ENCODE results near the gene HDAC9.
"Not testable (repeated sequence)": the region's sequence is repeated elsewhere in the genome, so short reads cannot be mapped to it uniquely, and the experiment has no call there.

The HDAC9 gene

GRCh38 chr7:19011212-19011611 lies 515.7 kb downstream of the HDAC9 start:
- WGBS, 2 experiments (ENCODE audit: insufficient coverage in 2 of 2) = 86 to 100% methylated on average over 3 to 5 of the region's 7 CpGs
- Histone ChIP-seq H3K4me1 (ENCODE audit: control insufficient read depth, insufficient read depth, low read length, poor library complexity, severe bottlenecking) (peaks cover 15% of the 10 kb centered on the region), H3K9me3 (ENCODE audit: control insufficient read depth, low read length) (no peaks in the 10 kb centered on the region), H3K4me3 (ENCODE audit: extremely low read depth, insufficient read depth, low read length, poor library complexity, severe bottlenecking) (no peak overlapping the region), H3K36me3 (ENCODE audit: control insufficient read depth, insufficient read depth, low read length) (no peaks in the 10 kb centered on the region), H3K27ac (ENCODE audit: low read depth, low read length, severe bottlenecking) (no peak overlapping the region)

DNA sequence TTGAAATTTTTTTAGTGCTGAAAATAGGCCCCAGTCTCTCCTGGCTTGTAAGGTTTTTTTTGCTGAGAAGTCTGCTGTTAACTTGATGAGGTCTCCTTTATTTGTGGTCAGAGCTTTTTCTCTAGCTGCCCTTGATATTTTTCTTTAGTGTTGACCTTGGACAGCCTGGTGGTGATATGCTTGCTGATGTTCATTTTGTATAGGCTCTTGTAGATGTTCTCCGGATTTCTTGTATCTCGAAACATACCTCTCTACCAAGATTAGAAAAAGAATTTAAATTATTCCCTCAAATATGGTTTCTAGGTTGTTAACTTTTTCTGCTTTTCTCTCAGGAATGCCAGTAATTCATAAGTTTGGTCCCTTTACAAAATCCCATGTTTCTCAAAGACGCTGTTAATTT lies 519.5 kb downstream of the HDAC9 start:
- Histone ChIP-seq H3K4me3 (ENCODE audit: extremely low read depth, insufficient read depth, low read length, poor library complexity, severe bottlenecking) (no peak overlapping the region), H3K36me3 (ENCODE audit: control insufficient read depth, insufficient read depth, low read length) (no peaks in the 10 kb centered on the region), H3K4me1 (ENCODE audit: control insufficient read depth, insufficient read depth, low read length, poor library complexity, severe bottlenecking) (peaks cover 15% of the 10 kb centered on the region), H3K27ac (ENCODE audit: low read depth, low read length, severe bottlenecking) (peak overlapping the region; percentile 74), H3K9me3 (ENCODE audit: control insufficient read depth, low read length) (peaks cover 8% of the 10 kb centered on the region)
- no CpG with 5 or more reads among the region's 3 CpGs for WGBS, 2 experiments (ENCODE audit: insufficient coverage in 2 of 2)

GRCh38 chr7:19016140-19016539 lies 520.6 kb downstream of the HDAC9 start:
- peaks cover 14% of the 10 kb centered on the region for H3K4me1 ChIP-seq (ENCODE audit: control insufficient read depth, insufficient read depth, low read length, poor library complexity, severe bottlenecking)
- peaks cover 8% of the 10 kb centered on the region for H3K9me3 ChIP-seq (ENCODE audit: control insufficient read depth, low read length)
- peak overlapping the region; percentile 74 for H3K27ac ChIP-seq (ENCODE audit: low read depth, low read length, severe bottlenecking)
- no peak overlapping the region for H3K4me3 ChIP-seq (ENCODE audit: extremely low read depth, insufficient read depth, low read length, poor library complexity, severe bottlenecking)
- H3K36me3 ChIP-seq (ENCODE audit: control insufficient read depth, insufficient read depth, low read length) = no peaks in the 10 kb centered on the region
- 33 to 67% methylated on average over 1 of the region's 1 CpG for WGBS, 2 experiments (ENCODE audit: insufficient coverage in 2 of 2)

DNA sequence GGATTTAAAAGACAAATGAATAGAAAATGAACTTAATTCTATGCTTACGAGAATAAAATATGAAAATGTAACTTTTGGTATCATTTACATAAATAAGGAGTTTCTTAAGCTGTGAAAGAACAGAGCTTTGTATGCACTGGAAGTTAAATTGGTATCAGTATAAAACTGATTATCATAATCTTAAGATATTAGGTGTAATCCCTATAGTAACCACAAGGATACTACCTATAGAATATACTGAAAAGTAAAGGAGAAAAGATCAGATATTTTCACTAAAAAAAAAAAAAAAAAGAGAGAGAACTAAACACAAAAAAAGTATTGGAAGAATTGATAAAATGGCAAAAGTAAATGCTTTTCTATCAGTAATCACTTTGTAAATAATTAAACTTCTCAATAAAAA lies 521.8 kb downstream of the HDAC9 start:
- Histone ChIP-seq H3K9me3 (ENCODE audit: control insufficient read depth, low read length) (peaks cover 8% of the 10 kb centered on the region), H3K4me1 (ENCODE audit: control insufficient read depth, insufficient read depth, low read length, poor library complexity, severe bottlenecking) (peaks cover 9% of the 10 kb centered on the region), H3K27ac (ENCODE audit: low read depth, low read length, severe bottlenecking) (no peak overlapping the region), H3K4me3 (ENCODE audit: extremely low read depth, insufficient read depth, low read length, poor library complexity, severe bottlenecking) (no peak overlapping the region), H3K36me3 (ENCODE audit: control insufficient read depth, insufficient read depth, low read length) (no peaks in the 10 kb centered on the region)
- no CpG with 5 or more reads among the region's 1 CpG for WGBS, 2 experiments (ENCODE audit: insufficient coverage in 2 of 2)

- H3K27ac ChIP-seq (ENCODE audit: low read depth, low read length, severe bottlenecking) = no peak overlapping the region
- H3K9me3 ChIP-seq (ENCODE audit: control insufficient read depth, low read length) = peaks cover 8% of the 10 kb centered on the region
- H3K4me3 ChIP-seq (ENCODE audit: extremely low read depth, insufficient read depth, low read length, poor library complexity, severe bottlenecking) = no peak overlapping the region
- H3K4me1 ChIP-seq (ENCODE audit: control insufficient read depth, insufficient read depth, low read length, poor library complexity, severe bottlenecking) = peaks cover 9% of the 10 kb centered on the region
- WGBS, 2 experiments (ENCODE audit: insufficient coverage in 2 of 2) = 100% methylated on average over 1 of the region's 2 CpGs
- H3K36me3 ChIP-seq (ENCODE audit: control insufficient read depth, insufficient read depth, low read length) = no peaks in the 10 kb centered on the region
Observed at GRCh38 chr7:19020062-19020461, 524.5 kb downstream of the HDAC9 start.

- H3K4me1 ChIP-seq (ENCODE audit: control insufficient read depth, insufficient read depth, low read length, poor library complexity, severe bottlenecking) = peaks cover 3% of the 10 kb centered on the region
- H3K4me3 ChIP-seq (ENCODE audit: extremely low read depth, insufficient read depth, low read length, poor library complexity, severe bottlenecking) = no peak overlapping the region
- H3K36me3 ChIP-seq (ENCODE audit: control insufficient read depth, insufficient read depth, low read length) = no peaks in the 10 kb centered on the region
- peaks cover 8% of the 10 kb centered on the region for H3K9me3 ChIP-seq (ENCODE audit: control insufficient read depth, low read length)
- WGBS, 2 experiments (ENCODE audit: insufficient coverage in 2 of 2) = 65 to 79% methylated on average over 2 of the region's 2 CpGs
- H3K27ac ChIP-seq (ENCODE audit: low read depth, low read length, severe bottlenecking) = no peak overlapping the region
Observed at GRCh38 chr7:19020711-19021110, 525.2 kb downstream of the HDAC9 start.

DNA sequence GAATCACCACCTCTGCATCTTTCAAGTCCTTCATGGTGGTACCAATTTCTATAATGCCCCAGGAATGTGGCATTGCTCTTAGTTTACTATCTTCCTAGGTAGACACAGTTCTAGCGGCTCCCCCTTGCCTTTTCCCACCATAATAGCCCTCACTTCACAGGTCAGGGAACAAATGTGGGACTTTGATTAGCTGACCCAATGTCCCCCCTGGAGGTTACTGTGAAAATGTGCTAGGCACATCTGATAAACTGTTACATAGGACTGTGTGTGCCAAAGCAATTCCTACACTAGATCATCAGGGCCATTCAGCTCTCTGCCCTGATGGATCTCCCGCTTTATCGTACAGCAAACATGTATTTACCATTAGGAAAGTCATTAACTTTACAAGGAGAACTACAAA lies 527.9 kb downstream of the HDAC9 start:
- WGBS, 2 experiments (ENCODE audit: insufficient coverage in 2 of 2) = 83% methylated on average over 1 of the region's 3 CpGs; no CpG with 5 or more reads in 1 of the 2 experiments
- Histone ChIP-seq H3K36me3 (ENCODE audit: control insufficient read depth, insufficient read depth, low read length) (no peaks in the 10 kb centered on the region), H3K4me3 (ENCODE audit: extremely low read depth, insufficient read depth, low read length, poor library complexity, severe bottlenecking) (no peak overlapping the region), H3K27ac (ENCODE audit: low read depth, low read length, severe bottlenecking) (no peak overlapping the region), H3K4me1 (ENCODE audit: control insufficient read depth, insufficient read depth, low read length, poor library complexity, severe bottlenecking) (no peaks in the 10 kb centered on the region), H3K9me3 (ENCODE audit: control insufficient read depth, low read length) (no peaks in the 10 kb centered on the region)

- 85 to 93% methylated on average over 3 to 4 of the region's 4 CpGs for WGBS, 2 experiments (ENCODE audit: insufficient coverage in 2 of 2)
- no peaks in the 10 kb centered on the region for H3K4me1 ChIP-seq (ENCODE audit: control insufficient read depth, insufficient read depth, low read length, poor library complexity, severe bottlenecking)
- H3K36me3 ChIP-seq (ENCODE audit: control insufficient read depth, insufficient read depth, low read length) = no peaks in the 10 kb centered on the region
- no peak overlapping the region for H3K4me3 ChIP-seq (ENCODE audit: extremely low read depth, insufficient read depth, low read length, poor library complexity, severe bottlenecking)
- no peak overlapping the region for H3K27ac ChIP-seq (ENCODE audit: low read depth, low read length, severe bottlenecking)
- no peaks in the 10 kb centered on the region for H3K9me3 ChIP-seq (ENCODE audit: control insufficient read depth, low read length)
Observed at GRCh38 chr7:19024261-19024660, 528.7 kb downstream of the HDAC9 start.

DNA sequence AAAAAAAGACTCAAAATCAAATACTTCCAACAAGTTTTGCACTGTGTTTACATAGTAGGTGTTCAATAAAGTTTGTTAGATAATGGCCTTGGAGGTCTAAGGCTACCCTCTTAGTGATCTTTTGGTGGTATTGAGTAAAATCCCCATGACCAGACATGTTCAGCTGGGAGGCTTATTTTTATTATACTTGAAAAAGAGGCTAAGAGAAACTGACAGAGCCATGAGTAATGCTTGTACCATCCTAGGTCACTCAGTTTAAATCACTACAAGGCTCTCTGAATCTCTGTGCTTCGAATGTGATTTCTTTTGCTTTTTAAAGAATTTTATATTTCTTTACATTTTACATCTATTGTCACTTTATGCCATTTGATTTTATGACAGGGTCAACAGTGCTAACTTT lies 531.3 kb downstream of the HDAC9 start:
- H3K36me3 ChIP-seq (ENCODE audit: control insufficient read depth, insufficient read depth, low read length) = no peaks in the 10 kb centered on the region
- WGBS, 2 experiments (ENCODE audit: insufficient coverage in 2 of 2) = no CpG with 5 or more reads among the region's 1 CpG
- no peaks in the 10 kb centered on the region for H3K4me1 ChIP-seq (ENCODE audit: control insufficient read depth, insufficient read depth, low read length, poor library complexity, severe bottlenecking)
- H3K27ac ChIP-seq (ENCODE audit: low read depth, low read length, severe bottlenecking) = no peak overlapping the region
- H3K9me3 ChIP-seq (ENCODE audit: control insufficient read depth, low read length) = no peaks in the 10 kb centered on the region
- no peak overlapping the region for H3K4me3 ChIP-seq (ENCODE audit: extremely low read depth, insufficient read depth, low read length, poor library complexity, severe bottlenecking)

DNA sequence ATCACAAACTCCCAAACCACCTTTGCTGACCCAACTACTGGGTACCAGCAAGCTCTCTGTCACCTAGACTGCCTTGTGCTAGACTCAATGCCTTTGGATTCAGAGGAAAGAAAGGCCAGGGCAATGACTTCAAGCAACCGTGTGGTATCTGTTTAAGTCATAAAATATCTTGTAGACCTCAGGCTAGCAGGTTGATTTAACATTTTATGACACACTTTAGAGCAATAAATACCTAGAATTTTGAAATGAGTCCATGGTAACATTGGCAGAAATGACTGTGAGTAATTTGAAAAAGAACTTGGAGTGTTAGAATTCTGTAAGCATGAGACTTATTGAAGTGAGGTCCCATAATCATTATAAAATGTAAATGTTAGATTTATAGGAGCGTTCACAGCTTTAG lies 534.7 kb downstream of the HDAC9 start:
- Histone ChIP-seq H3K4me3 (ENCODE audit: extremely low read depth, insufficient read depth, low read length, poor library complexity, severe bottlenecking) (no peak overlapping the region), H3K9me3 (ENCODE audit: control insufficient read depth, low read length) (no peaks in the 10 kb centered on the region), H3K4me1 (ENCODE audit: control insufficient read depth, insufficient read depth, low read length, poor library complexity, severe bottlenecking) (no peaks in the 10 kb centered on the region), H3K36me3 (ENCODE audit: control insufficient read depth, insufficient read depth, low read length) (no peaks in the 10 kb centered on the region), H3K27ac (ENCODE audit: low read depth, low read length, severe bottlenecking) (no peak overlapping the region)
- no CpG with 5 or more reads among the region's 2 CpGs for WGBS, 2 experiments (ENCODE audit: insufficient coverage in 2 of 2)

DNA sequence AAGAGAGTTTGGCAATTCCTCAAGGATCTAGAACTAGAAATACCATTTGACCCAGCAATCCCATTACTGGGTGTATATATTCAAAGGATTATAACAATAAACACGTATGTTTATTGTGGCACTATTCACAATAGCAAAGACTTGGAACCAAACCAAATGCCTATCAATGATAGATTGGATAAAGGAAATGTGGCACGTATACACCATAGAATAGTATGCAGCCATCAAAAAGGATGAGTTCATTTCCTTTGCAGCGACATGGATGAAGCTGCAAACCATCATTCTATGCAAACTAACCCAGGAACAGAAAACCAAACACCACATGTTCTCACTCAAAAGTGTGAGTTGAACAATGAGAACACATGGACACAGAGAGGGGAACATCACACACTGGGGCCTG lies 537.4 kb downstream of the HDAC9 start:
- not testable (repeated sequence) for H3K27ac ChIP-seq (ENCODE audit: low read depth, low read length, severe bottlenecking); H3K36me3 ChIP-seq (ENCODE audit: control insufficient read depth, insufficient read depth, low read length); H3K4me1 ChIP-seq (ENCODE audit: control insufficient read depth, insufficient read depth, low read length, poor library complexity, severe bottlenecking); H3K4me3 ChIP-seq (ENCODE audit: extremely low read depth, insufficient read depth, low read length, poor library complexity, severe bottlenecking); H3K9me3 ChIP-seq (ENCODE audit: control insufficient read depth, low read length)
- WGBS, 2 experiments (ENCODE audit: insufficient coverage in 2 of 2) = 83% methylated on average over 1 of the region's 3 CpGs; no CpG with 5 or more reads in 1 of the 2 experiments

All from mesodermal cell (in vitro differentiated cells).